Activated gamma-delta T cell treated with anti-CD3 and anti-CD28 coated beads, Interleukin-2, amount 50 U/mL, for 16 hours (primary cell): Measurements from ENCODE around the gene ABCA8.

Experiments used
- DNase-seq: peaks from one replicate; pipeline ENCODE4 v3.0.0-alpha.2; 2020; ENCODE audit warnings: low read depth

ABCA8 gene

DNA sequence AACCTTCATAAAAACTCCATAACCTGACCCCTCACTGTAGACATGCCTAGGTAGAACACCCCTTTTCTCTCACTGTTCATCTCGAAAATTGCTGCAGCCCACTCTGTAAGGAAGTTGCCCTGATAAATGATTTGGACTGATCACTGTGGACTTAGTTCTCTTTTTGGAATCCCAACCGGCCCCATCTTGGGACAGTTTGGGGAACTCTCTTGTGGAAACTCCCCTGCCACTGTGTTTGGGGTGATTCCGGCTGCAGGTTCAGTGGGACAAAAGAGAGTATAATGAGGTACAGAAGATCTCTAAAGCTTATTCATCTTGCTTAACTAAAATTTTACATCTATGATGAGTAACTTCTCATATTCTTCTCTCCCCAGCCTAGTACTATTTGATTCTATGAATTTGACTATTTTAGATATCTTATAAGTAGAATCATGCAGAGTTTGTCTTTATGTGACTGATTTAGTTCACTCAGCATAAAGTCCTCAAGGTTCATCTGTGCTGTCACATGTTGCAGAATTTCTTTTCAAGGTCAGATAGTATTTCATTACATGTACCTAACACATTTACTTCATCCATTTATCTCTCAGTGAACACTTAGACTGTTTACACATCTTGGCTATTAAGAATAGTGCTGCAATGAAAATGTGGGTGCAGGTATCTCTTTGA, 84.9 kb downstream of the ABCA8 start:
- DNase-seq: no peak

DNA sequence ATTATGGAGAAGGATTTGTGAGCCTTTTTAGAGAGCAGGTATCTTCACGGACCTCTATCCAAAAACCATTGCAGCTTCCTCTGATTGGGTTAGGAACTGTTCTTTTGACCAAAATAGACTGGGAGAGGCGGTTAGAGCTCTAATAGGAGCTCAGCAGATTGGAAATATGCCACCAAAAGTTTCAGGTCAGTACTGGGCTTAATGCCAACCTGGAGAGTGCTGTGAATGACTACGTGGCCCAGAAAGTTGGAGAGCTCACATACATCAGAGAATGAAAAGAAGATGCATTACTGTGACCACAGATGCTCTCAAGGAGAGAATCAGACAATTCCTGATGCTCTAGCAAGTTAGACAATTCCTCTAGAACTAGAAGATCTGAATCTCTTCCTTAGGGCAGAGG, 86.5 kb downstream of the ABCA8 start:
- no peak for DNase-seq

DNA sequence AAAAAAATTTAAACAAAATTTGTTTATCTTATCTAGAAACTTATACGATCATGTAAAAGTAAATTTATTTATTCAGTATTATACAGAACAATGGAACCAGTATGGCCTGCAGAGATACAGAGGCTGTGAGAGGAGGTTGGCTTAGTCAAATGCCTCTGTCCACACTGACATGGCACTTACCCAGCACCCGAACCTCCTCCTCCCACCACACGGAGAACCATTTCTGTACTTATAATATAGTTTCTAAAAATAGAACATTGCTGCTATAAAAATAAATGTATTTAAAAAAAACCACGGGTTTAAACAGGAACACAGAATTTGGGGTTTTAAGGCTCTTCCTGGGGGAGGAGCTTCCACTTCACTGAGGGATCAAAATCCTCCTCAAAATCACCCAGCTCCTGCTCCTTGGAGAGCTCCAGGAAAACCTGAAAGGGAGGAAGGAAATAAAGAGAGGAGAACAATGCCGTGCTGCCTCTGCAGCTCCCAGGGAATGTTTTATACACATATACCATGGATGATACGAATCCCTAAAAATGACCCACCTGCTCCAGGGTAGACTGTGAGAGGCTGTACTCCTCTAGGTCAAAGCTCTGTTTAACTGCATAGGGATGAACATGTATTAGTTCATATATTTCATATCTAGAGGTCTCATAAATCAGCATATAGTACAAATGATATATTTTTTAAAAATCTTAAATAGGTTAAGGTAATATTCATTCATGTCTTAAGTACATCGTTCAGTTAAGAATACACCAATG, 87.3 kb downstream of the ABCA8 start:
- DNase-seq: no peak

DNA sequence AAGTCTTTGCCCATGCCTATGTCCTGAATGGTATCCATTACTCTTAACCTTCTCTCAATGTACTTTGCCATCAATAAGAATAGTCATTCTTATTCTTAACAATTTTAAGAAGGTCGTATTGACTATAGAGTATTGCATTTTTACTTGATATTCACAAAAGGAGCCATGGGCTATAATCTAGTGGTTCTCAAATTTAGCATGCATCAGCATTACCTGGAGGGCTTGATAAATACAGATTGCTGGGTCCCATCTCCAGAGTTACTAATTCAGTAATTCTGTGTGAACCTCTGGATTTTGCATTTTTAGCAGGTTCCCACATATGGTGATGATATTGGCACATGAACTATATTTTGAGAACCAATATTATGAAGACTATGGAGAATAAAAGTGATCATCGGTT, 89.6 kb downstream of the ABCA8 start:
- DNase-seq: no peak

DNA sequence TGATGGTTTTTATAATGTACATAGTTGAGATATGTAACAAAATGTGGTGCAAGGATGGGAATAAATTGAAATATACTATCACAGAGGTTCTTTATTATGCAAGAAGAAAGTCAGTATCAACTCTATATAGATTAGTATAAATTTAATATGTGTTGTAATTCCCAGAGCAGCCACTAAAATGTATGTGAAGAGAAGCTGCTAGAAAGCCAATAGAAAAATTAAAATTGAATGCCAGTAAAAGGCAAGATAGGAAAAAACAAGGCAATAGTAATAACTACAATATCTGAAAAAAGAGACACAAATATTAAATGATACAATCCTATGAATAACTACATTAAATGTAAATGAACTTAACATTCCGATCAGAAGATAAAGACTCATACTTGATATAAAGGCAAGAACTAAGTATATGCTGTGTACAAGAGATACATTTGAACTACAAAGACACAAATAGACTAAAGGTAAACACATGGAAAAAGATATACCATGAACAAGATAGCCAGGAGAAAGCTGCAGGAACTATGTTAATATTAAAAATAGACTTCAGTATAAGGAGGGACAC, 92.0 kb downstream of the ABCA8 start:
- no peak for DNase-seq

DNA sequence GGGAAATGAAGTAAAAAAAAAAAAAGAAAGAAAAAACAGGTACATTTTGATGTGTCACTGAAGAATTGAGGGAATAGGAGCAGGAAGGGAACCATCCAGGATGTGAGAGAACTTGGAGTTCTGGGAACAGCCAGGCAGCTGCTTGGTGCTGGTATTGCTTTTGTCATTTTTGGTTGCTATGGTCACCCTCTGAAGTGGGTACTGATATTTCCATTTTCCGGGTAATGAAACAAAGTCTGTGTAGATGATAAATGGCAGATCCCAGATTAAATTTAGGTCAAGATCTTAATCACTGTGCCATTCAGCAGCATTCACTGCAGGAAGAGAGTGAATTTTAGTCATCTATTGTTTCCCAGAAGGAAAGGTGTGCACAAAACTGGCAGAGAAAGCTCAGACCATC, 93.6 kb downstream of the ABCA8 start:
- DNase-seq: no peak

DNA sequence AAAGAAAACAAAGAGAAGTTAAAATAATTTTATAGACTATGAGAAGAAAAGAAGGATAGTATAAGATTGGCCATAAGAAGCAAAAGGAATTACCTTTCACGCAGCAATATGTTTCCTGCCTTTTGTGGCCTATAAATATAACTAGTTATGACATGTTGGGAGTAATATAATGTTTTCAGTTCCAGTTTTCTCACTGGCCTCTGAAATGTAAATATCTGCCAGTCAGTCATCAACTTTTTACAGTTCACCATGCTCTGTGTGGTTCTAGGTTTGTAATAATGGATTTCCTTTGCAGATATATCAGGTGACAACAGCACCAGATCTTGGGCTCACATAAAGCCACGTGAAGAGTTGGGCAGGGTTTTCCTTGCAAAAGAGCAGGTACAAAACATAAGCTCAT, 94.3 kb downstream of the ABCA8 start:
- DNase-seq: no peak

DNA sequence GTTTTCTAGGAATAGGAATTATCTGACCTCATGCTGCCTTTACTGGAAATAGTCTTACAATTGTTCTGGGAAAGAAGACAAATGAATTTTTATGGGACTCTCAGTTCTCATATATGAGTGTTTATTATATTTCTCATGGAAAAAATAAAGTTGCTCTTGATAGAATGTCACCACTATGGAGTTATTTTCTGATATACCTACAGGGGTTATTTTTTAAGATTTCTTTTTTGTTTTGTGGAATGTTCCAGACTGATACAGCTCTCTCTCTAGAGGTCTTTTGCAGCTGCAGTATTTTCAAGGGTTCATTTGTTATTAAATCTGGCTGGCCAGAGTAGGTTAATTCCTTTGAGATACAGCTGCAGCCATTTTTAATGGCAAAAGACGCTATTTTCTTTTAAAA, 100.7 kb downstream of the ABCA8 start:
- DNase-seq: no peak

DNA sequence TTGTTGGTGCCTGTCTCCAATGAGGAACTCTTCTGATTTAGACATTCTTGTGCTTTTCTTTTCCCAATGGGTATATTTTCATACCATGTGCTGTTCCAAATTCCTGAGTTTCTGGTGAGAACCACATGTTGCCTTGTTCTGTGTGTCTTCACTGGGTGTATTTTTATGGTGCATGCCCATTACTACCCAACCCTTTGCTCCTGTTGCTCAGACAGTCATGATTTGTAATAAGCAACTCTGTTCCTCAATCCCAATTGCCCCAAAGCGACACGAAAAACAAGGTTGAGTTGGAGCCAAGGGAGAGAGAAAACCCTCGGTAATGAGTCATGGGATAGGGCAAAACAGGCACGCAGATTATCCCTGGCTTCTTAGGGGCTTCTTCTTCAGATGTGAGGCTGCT, 101.8 kb downstream of the ABCA8 start:
- DNase-seq: no peak

DNA sequence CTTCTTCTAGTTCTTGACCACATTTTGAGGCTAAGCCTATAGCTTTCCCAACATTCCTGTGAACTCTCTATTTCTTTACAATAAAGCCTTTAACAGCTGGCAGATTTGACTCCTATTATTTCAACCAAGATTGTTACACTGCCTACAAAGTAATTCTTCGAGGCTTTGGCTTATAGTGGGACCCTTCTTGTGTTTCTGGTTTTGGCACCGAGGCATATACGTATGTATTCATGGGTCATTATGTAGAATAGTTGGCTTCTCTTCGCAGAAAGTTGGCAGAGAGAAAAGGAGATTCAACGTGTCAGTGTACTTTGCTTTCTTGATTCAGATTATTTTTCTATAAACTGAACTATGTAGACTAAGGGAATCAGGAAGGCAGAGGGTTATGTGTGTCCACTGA, 102.2 kb downstream of the ABCA8 start:
- DNase-seq: no peak

DNA sequence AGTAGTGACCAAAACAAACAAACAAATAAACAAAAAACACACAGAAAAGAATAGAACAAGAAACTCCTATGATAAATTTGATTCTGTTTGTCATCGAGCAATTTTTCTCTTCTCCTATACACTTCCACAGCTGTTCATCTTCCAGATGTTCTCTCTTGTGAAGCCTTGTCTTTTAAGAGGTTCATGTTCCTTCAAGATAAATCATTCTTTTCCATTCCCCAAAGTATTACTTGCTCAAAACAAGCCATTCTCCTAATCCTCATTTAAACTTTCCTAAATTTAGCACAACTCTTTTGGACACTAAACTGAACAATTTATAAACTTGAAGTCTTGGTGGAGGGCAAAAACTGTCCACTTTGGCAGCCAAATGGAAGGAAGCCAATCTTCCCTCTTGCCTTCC, 103.3 kb downstream of the ABCA8 start:
- DNase-seq: no peak

DNA sequence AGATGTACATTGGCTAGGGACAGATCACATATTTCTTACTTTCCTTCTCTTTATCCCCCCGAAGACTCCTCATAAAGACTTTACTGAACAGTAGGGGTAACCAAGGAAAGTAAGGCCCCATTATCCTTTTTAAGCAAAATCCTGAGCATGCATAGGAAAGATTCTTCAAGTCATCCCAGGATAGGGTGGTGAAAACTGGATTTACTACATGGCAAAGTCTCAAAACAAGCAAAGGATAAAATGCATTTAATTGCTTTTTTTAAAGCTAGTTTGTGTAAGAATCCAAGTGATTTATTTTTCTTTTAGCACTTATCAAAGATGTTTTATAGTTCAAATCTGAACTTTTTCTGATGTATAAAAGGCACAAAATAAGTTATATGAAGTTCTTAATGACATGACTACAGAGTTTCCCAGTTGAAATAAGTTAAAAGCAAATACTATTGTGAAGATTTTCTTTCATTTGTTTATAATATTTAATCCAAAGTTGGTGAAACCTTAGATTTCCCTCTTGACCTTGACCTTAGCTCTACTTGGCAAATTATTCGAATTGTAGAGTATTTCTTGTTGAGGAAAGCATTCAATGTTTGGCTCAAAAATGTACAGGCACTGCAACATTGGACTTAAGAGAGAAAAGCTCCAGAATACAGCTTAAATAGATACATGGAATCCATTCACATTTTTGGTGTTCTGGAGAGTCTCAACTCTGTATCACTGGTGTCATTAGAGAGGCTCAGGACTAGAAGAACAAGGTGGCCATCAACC, 104.3 kb downstream of the ABCA8 start:
- no peak for DNase-seq

DNA sequence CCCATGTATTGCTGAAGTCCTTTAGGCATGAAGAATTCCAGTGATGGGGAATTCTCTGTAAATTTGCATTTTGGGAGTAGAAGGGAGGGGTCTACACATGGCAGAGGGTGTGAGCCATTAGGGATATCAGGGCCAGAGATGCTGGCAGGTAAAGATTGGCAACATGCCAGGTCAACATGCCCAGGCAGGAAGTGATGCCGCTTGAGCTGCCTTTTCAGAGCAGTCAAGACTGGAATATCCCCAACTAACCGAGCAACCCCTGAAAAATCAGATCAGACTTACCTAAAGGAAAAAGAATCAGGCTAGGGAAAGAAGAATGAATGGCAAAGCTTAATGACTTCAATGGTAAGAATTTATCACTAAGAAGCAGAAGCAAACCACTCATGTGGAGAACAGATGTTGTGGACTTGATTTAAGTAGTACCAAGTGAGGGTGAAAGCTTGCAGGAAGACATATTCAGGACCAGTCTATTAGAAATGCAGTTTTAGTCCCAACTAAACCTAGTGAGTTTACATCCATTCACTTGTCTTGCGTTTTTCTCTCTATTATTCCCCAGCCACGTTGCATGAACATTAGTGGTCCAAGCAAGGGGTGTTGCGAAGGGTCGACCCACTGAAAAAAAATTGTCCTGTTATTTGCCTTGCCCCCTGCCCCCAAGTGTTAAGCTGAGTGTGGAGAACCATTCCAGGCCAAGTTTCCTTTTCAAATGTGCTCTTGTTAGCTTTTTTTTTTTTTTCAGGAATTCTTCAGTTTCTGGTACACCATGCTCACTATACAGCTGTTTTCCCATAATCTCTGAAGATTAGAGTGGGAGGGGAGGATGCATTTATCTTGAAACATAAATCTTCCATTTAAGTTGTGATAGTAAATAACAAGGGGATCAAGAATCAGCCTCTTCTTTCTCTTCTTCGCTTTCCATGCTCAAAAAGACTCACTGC, 105.2 kb downstream of the ABCA8 start:
- DNase-seq: no peak

DNA sequence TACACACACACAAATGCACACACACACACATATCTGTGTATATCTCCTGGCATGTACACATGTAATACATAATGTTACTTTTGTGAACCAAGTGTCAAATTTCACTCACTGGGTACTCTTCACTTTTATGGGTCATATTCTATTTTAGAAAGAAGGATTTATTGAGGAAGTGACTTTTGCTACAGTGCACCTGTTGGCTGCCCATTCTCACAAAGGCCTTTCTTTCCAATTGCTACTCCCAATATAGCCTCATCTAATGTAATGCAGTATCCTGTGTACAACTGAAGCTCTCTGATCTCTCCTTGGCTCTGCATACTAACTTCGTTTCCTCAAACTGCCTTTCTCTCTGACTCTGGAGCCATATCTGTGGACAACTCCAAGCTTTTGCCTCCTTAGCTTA, 107.5 kb downstream of the ABCA8 start:
- no peak for DNase-seq

DNA sequence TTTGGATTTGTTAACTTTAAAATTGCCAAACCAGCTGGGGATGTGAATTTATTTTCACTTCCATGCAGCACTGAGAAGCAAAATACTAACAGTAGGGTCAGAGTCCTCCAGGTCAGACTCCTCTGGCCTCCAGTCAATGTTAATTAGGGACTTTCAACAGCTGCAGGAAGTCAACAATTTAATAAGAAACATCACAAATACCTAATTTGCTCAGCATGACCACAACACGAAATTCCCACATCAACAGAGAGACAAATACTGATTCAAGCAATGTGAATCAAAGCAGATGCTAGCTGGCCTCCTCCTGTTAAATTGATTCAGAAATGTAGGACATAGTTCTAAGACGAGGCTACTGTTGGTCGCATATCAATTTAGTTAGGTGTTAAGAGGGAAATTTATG, 111.7 kb downstream of the ABCA8 start:
- DNase-seq: no peak

DNA sequence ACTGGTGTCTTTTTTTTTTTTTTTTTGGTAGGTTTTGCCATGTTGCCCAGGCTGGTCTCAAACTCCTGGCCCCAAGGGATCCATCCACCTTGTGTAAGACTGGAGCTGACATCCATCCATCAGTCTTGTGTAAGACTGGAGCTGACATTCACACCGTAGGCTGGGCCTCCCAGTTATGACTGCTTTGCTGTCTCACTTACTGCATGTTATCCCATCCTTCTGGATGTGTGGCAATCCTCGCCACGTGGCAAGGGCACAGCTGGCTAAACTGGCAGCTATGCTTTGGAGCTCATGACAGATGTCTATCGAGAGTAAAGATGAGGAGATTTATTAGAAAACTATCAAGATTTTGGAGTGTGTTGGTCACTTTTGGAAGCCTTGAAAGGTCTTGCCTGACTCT, 115.1 kb downstream of the ABCA8 start:
- no peak for DNase-seq

DNA sequence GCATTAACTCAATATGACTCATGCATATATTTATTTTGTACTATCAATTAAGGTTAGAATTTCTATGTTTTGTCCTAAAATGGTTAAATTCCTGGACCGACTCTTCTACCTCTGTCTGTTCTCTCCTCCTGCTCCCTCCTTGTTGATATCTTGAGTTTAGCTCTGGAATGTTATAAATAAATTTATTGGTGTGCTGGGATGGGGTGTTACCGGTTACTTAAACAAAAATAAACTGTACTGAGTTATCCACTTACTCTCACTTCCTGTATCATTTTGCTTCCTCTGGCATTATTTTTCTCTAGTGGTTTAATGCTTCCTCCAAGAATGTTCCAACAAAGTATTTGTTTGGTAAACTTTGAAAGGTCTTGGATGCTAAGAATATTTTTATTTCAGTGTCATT, 120.1 kb downstream of the ABCA8 start:
- DNase-seq: no peak

DNA sequence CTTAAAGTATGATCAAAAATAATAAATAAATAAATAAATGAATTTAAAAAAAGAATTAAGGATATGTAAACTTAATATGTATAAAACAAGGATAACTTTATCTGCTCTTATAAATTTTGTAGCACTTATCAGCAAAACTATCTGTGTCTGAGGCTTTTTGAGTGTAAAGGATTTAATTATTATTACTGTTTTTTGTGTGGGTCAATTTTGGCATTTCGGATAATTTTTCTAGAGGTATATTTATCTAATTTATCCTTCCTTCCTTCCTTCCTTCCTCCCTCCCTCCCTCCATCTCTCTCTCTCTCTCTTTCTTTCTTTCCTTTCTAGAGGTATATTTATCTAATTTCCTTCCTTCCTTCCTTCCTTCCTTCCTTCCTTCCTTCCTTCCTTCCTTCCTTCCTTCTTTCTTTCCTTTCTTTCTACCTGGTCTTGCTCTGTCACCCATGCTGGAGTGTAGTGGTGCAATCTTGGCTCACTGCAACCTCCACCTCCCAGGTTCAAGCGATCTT, 120.8 kb downstream of the ABCA8 start:
- DNase-seq: no peak

DNA sequence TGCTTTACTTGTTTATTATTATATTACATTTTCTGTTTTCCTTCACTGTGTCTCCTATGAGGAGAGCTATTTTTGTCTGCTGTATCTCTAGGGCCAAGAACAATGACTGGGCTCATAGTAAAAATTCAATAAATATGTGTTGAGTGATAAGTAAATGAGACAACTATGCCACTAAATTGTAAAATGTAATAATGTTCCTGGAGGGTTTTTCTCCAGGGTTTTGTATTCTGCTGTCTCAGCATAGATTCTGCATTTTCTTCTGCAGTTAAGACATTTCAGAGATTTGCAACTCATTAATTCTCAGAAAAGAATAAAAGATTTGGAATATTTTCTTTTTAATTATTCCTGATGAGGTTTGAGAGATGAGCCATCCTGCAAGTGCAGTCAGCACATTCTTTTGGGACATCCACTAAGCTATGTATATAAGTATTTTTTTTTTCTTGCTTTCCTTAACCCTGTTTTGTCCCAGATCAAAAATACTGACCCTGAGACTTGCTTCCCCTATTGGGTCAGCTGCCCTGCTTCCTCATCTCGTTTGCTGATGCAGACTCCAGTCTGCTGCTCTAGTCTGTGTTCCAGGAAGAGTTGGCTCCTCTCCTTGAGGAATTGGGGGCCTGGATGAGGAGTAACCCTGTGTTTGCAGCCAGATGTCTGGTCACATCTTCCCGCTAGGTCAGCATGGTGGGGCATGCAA, 122.9 kb downstream of the ABCA8 start:
- DNase-seq: no peak

DNA sequence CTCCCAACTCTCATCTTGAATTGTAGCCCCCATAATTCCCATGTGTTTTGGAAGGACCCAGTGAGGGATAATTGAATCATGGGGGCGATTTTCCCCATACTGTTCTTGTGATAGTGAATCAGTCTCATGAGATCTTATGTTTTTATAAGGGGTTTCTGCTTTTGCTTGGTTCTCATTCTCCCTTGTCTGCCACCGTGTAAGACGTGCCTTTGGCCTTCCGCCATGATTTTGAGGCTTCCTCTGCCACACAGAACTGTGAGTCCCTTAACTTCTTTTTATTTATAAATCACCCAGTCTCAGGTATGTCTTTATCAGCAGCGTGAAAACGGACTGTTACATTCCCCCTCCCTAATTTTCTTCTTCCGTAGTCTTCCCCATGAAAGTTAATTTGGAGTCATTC, 124.0 kb downstream of the ABCA8 start:
- DNase-seq: no peak

DNA sequence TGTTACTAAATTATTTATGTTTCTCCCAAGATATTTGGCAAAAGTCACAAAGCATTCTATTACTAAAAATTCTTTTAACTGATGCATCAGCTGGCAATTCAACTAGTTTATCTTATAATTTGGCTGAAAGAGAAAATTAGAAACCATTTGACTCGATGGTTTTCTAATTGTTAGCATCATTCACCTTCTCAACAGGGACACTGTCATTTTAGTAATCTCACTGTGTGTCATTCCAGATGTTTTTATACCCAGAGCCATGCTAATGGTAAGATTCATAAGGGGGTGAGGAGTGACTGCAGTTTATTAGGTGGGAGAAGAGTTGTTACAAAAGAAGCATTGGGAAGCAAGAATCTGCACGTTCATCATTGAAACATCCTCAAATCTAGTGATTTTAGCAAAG, 124.9 kb downstream of the ABCA8 start:
- no peak for DNase-seq
